ENCODE data around the gene IL20.
A peak's percentile ranks its signal among the peaks of the same experiment; 100 is the strongest.

IL20 gene

GRCh38 chr1:206855859-206856258, 9.6 kb upstream of the IL20 start:
- no peak overlapping the region for H3K4me3 ChIP-seq (ENCODE audit: control insufficient read depth, low read depth, low read length)
- no peak for DNase-seq (ENCODE audit: low read depth)
- TF ChIP-seq, protein P1, sequence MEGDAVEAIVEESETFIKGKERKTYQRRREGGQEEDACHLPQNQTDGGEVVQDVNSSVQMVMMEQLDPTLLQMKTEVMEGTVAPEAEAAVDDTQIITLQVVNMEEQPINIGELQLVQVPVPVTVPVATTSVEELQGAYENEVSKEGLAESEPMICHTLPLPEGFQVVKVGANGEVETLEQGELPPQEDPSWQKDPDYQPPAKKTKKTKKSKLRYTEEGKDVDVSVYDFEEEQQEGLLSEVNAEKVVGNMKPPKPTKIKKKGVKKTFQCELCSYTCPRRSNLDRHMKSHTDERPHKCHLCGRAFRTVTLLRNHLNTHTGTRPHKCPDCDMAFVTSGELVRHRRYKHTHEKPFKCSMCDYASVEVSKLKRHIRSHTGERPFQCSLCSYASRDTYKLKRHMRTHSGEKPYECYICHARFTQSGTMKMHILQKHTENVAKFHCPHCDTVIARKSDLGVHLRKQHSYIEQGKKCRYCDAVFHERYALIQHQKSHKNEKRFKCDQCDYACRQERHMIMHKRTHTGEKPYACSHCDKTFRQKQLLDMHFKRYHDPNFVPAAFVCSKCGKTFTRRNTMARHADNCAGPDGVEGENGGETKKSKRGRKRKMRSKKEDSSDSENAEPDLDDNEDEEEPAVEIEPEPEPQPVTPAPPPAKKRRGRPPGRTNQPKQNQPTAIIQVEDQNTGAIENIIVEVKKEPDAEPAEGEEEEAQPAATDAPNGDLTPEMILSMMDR (IDR thresholded peaks at IDR 0.05; ENCODE audit: control insufficient read depth, insufficient read depth, low read depth, low read length, missing control alignments): no peak

GRCh38 chr1:206856674-206857464, 8.6 kb upstream of the IL20 start:
- DNase-seq (ENCODE audit: low read depth): no peak
- TF ChIP-seq, protein P1 (IDR thresholded peaks at IDR 0.05; ENCODE audit: control insufficient read depth, insufficient read depth, low read depth, low read length, missing control alignments): peak; percentile 41
- H3K4me3 ChIP-seq (ENCODE audit: control insufficient read depth, low read depth, low read length): no peak overlapping the region

DNA sequence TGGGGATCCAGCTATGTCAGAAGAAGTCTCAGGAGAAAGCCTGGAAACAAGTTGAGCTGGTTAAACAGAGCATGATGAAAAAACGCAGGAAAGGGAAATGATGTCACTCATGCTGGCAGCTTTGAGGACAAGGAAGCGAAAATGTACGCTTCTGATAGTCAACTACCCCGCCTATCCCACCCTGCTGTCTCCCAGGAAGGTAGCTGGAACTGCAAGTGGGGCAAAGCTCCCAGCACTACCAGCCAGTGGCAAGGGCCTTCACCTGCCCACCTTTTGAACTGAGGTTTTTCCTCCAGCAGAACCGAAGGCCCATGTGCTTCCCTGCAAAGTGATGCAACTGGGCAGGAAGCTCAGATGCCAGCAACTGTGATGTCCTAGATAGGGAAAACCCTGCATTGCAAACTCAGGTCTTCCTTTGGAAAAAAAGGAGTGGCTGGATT, 6.3 kb upstream of the IL20 start:
- TF ChIP-seq, protein P1 (IDR thresholded peaks at IDR 0.05; ENCODE audit: control insufficient read depth, insufficient read depth, low read depth, low read length, missing control alignments): no peak
- no peak overlapping the region for H3K4me3 ChIP-seq (ENCODE audit: control insufficient read depth, low read depth, low read length)
- no peak for DNase-seq (ENCODE audit: low read depth)

- DNase-seq (ENCODE audit: low read depth): no peak
- H3K4me3 ChIP-seq (ENCODE audit: control insufficient read depth, low read depth, low read length): no peak overlapping the region
- TF ChIP-seq, protein P1 (IDR thresholded peaks at IDR 0.05; ENCODE audit: control insufficient read depth, insufficient read depth, low read depth, low read length, missing control alignments): no peak
These were observed 5.3 kb upstream of the IL20 start for GRCh38 chr1:206860165-206860564.

GRCh38 chr1:206863266-206863665, 2.2 kb upstream of the IL20 start:
- no peak overlapping the region for H3K4me3 ChIP-seq (ENCODE audit: control insufficient read depth, low read depth, low read length)
- DNase-seq (ENCODE audit: low read depth): no peak
- TF ChIP-seq, protein P1 (IDR thresholded peaks at IDR 0.05; ENCODE audit: control insufficient read depth, insufficient read depth, low read depth, low read length, missing control alignments): no peak

DNA sequence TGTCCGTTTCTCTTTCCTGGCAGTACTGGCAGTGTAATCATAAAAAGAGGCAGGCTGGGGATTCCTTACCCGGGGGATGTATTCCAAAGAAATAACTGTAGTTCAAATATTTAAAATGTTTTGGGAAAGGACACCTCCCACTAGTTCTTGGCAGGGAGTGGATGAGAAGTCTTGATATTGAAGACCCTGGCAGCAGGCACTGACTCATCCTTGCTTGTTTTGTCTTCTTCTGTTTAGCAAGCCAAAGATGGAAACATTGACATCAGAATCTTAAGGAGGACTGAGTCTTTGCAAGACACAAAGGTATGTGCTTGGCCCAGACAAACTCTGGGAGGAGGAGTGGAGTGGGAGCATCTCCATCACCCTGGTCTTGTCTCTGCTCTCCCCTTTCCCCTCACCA, 639 bp downstream of the IL20 start:
- DNase-seq (ENCODE audit: low read depth): no peak
- no peak overlapping the region for H3K4me3 ChIP-seq (ENCODE audit: control insufficient read depth, low read depth, low read length)
- TF ChIP-seq, protein P1 (IDR thresholded peaks at IDR 0.05; ENCODE audit: control insufficient read depth, insufficient read depth, low read depth, low read length, missing control alignments): no peak

All from AG09309 (cell line).